Sigmoid colon (tissue), 4 donors: ENCODE results near the gene AEBP1.

ENCODE experiments used
- CTCF ChIP-seq, 4 experiments: fragments of 450-650 bp in 3 of 4; fragments of 200-600 bp in 1 of 4; IDR thresholded peaks; one replicate each; pipeline ENCODE4 v1.5.1; 2016 to 2019; ENCODE audit warnings: antibody characterized with exemption in 4 of 4, mild to moderate bottlenecking in 3 of 4, moderate library complexity in 2 of 4
- EP300 ChIP-seq, 4 donors: sonication (generic); formaldehyde crosslinking; IDR thresholded peaks; one replicate each; pipeline ENCODE4 v1.6.1; 2017; ENCODE audit warnings: antibody characterized with exemption in 4 of 4
- POLR2A ChIP-seq, 2 donors: fragments of 450-650 bp; IDR thresholded peaks; one replicate each; pipeline ENCODE4 v1.6.1; 2016; ENCODE audit warnings: antibody characterized with exemption in 2 of 2, mild to moderate bottlenecking in 2 of 2, moderate library complexity in 2 of 2
- POLR2AphosphoS5 ChIP-seq, 4 donors: sonication (generic); formaldehyde crosslinking; IDR thresholded peaks; one replicate each; pipeline ENCODE4 v1.6.1; 2017; ENCODE audit warnings: antibody characterized with exemption in 4 of 4

GRCh38 chr7:44060091-44060947, 43.8 kb upstream of the AEBP1 start:
- no peak for TF ChIP-seq EP300 (IDR thresholded peaks at IDR 0.05)
- no peak for TF ChIP-seq CTCF (IDR thresholded peaks at IDR 0.05)
- no peak for TF ChIP-seq POLR2A (IDR thresholded peaks at IDR 0.05)
- no peak for TF ChIP-seq POLR2AphosphoS5 (IDR thresholded peaks at IDR 0.05)
